ENCODE measurements around the gene ARHGEF4. TPM values are rescaled to one million over a fixed set of nuclear protein-coding genes. Genes with fewer than 3 reads are reported as not detected.

ARHGEF4 gene
- total and polyA plus RNA-seq, 2 donors (not counting 3 experiments of a cell fraction or from before 2014, with no cell fraction given) = not detected

GRCh38 chr2:130878316-130878715, 41.6 kb downstream of the ARHGEF4 start:
- H3K9ac ChIP-seq (replicated peaks; ENCODE audit: extremely low read depth, insufficient read depth, low read length) = no peak overlapping the region
- ChIA-PET CTCF (interaction anchor here (1.0 kb wide), 1 partner anchor 81 kb away, joined by 5 read pairs; no protein-coding TSS in a partner anchor), POLR2A (no interaction called here)
- peaks cover 0 to 2% of the 10 kb centered on the region in 2 experiments for H3K27me3 ChIP-seq (ENCODE audit: control insufficient read depth in 2 of 2, insufficient read depth in 2 of 2, low read length in 2 of 2)
- H3K79me2 ChIP-seq (ENCODE audit: control insufficient read depth, insufficient read depth, low read length) = no peaks in the 10 kb centered on the region
- no peaks in the 10 kb centered on the region for H4K20me1 ChIP-seq (replicated peaks; ENCODE audit: control insufficient read depth, extremely low read depth, insufficient read depth, low read length)
- TF ChIP-seq FOS (IDR thresholded peaks at IDR 0.05; ENCODE audit: borderline replicate concordance, insufficient read depth, low read length) = no peak
- no peaks in the 10 kb centered on the region for H3K4me1 ChIP-seq (ENCODE audit: control insufficient read depth, extremely low read depth, insufficient read depth, low read length)
- H3K27ac ChIP-seq (ENCODE audit: insufficient read depth, low read depth, low read length) = no peak overlapping the region
- H3K9me3 ChIP-seq (replicated peaks; ENCODE audit: control insufficient read depth, insufficient read depth, low read length) = no peaks in the 10 kb centered on the region
- dilution Hi-C loops (cut with MboI; ENCODE audit: extremely low pct_ligation_motif_present, low sequenced_read_pairs) = no loop called here
- intact Hi-C loops (cut with micrococcal nuclease) = no loop called here
- H3K4me3 ChIP-seq (replicated peaks in 1 of 3; ENCODE audit: insufficient read depth in 1 of 3, low read depth in 1 of 3, low read length in 3 of 3) = no peak overlapping the region
- DNase-seq (ENCODE audit: low read depth, low spot score) (no peak), FAIRE-seq (no peak)
- H3K36me3 ChIP-seq (ENCODE audit: control insufficient read depth in 2 of 2, extremely low read depth in 1 of 2, insufficient read depth in 2 of 2, low read length in 2 of 2) = no peaks in the 10 kb centered on the region
- H2AFZ ChIP-seq (ENCODE audit: low read depth, low read length) = no peak overlapping the region
- no TSS peak for BruUV-seq (replicated peaks)
- H3K4me2 ChIP-seq (ENCODE audit: insufficient read depth, low read length) = no peak overlapping the region
- H3K9me1 ChIP-seq (replicated peaks; ENCODE audit: control insufficient read depth, extremely low read depth, insufficient read depth, low read length) = no peaks in the 10 kb centered on the region

GRCh38 chr2:130878933-130879332, 42.2 kb downstream of the ARHGEF4 start:
- ChIA-PET POLR2A (no interaction called here), CTCF (interaction anchor here (1.0 kb wide), 1 partner anchor 82 kb away, joined by 5 read pairs; no protein-coding TSS in a partner anchor)
- Histone ChIP-seq H3K4me2 (ENCODE audit: insufficient read depth, low read length) (no peak overlapping the region), H3K27ac (ENCODE audit: insufficient read depth, low read depth, low read length) (no peak overlapping the region), H3K79me2 (ENCODE audit: control insufficient read depth, insufficient read depth, low read length) (no peaks in the 10 kb centered on the region), H3K9me1 (replicated peaks; ENCODE audit: control insufficient read depth, extremely low read depth, insufficient read depth, low read length) (no peaks in the 10 kb centered on the region), H2AFZ (ENCODE audit: low read depth, low read length) (no peak overlapping the region), H3K4me3 (replicated peaks in 1 of 3; ENCODE audit: insufficient read depth in 1 of 3, low read depth in 1 of 3, low read length in 3 of 3) (no peak overlapping the region), H4K20me1 (replicated peaks; ENCODE audit: control insufficient read depth, extremely low read depth, insufficient read depth, low read length) (no peaks in the 10 kb centered on the region), H3K4me1 (ENCODE audit: control insufficient read depth, extremely low read depth, insufficient read depth, low read length) (no peaks in the 10 kb centered on the region), H3K27me3 (ENCODE audit: control insufficient read depth in 2 of 2, insufficient read depth in 2 of 2, low read length in 2 of 2) (peaks cover 0 to 2% of the 10 kb centered on the region in 2 experiments), H3K9me3 (replicated peaks; ENCODE audit: control insufficient read depth, insufficient read depth, low read length) (no peaks in the 10 kb centered on the region), H3K9ac (replicated peaks; ENCODE audit: extremely low read depth, insufficient read depth, low read length) (no peak overlapping the region), H3K36me3 (ENCODE audit: control insufficient read depth in 2 of 2, extremely low read depth in 1 of 2, insufficient read depth in 2 of 2, low read length in 2 of 2) (no peaks in the 10 kb centered on the region)
- TF ChIP-seq POLR2AphosphoS5 (IDR thresholded peaks at IDR 0.05; ENCODE audit: insufficient read depth, low read depth, low read length) (no peak), EZH2 (IDR thresholded peaks at IDR 0.05; ENCODE audit: borderline replicate concordance, low read depth, low read length, severe bottlenecking) (no peak), FOS (IDR thresholded peaks at IDR 0.05; ENCODE audit: borderline replicate concordance, insufficient read depth, low read length) (no peak), POLR2A (IDR thresholded peaks at IDR 0.05; ENCODE audit: low read depth, low read length) (no peak)
- dilution Hi-C loops (cut with MboI; ENCODE audit: extremely low pct_ligation_motif_present, low sequenced_read_pairs) = no loop called here
- no peak for DNase-seq (ENCODE audit: low read depth, low spot score)
- no peak for FAIRE-seq
- BruUV-seq (replicated peaks) = no TSS peak
- intact Hi-C loops (cut with micrococcal nuclease) = no loop called here

All from endothelial cell of umbilical vein (primary cell).